GM13977 (cell line): ENCODE data around the gene LRRC7.
"Not testable (repeated sequence)": the region's sequence is repeated elsewhere in the genome, so short reads cannot be mapped to it uniquely, and the experiment has no call there.

Experiments
- DNase-seq: peaks from one replicate; pipeline ENCODE4 v3.0.0; 2012; ENCODE audit warnings: low spot score
- in situ Hi-C: fragments of 300-500 bp; cut with MboI; formaldehyde crosslinking; loops from one replicate; pipeline ENCODE4 v1.12.0; 2022; ENCODE audit warnings: low sequenced_read_pairs, low pct_unique_long_range_greater_than_20kb, mixed read lengths, inconsistent platforms; ENCODE audit not compliant: unreplicated experiment
- TF ChIP-seq, protein P1 (sequence below): IDR thresholded peaks from 2 replicates; pipeline ENCODE4 v1.5.1; 2012; ENCODE audit warnings: mild to moderate bottlenecking, control low read depth; ENCODE audit not compliant: insufficient read depth; ENCODE audit errors: extremely low read depth, missing control alignments

LRRC7 gene

DNA sequence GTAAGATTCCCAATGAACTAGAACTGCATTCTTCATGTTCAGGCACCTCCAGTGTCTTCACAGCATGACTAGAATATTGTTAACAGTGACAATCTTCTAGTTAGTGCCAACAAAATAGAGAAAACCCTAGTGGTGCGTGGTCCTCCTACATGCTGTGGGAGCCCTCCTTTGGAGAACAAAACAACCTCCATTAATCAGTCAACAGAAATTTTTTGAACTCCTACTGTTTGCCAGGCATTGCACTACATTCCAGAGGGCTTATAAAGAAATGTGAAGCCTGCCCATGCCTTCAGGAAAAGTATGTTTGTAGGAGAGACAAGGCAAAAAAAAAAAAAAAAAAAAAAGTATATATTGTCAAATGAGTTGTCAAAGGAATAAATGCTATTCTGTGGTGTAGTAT is 385.0 kb downstream of the LRRC7 start:
- DNase-seq: no peak
- TF ChIP-seq, protein P1, sequence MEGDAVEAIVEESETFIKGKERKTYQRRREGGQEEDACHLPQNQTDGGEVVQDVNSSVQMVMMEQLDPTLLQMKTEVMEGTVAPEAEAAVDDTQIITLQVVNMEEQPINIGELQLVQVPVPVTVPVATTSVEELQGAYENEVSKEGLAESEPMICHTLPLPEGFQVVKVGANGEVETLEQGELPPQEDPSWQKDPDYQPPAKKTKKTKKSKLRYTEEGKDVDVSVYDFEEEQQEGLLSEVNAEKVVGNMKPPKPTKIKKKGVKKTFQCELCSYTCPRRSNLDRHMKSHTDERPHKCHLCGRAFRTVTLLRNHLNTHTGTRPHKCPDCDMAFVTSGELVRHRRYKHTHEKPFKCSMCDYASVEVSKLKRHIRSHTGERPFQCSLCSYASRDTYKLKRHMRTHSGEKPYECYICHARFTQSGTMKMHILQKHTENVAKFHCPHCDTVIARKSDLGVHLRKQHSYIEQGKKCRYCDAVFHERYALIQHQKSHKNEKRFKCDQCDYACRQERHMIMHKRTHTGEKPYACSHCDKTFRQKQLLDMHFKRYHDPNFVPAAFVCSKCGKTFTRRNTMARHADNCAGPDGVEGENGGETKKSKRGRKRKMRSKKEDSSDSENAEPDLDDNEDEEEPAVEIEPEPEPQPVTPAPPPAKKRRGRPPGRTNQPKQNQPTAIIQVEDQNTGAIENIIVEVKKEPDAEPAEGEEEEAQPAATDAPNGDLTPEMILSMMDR: no peak
- in situ Hi-C loops: no loop called here

DNA sequence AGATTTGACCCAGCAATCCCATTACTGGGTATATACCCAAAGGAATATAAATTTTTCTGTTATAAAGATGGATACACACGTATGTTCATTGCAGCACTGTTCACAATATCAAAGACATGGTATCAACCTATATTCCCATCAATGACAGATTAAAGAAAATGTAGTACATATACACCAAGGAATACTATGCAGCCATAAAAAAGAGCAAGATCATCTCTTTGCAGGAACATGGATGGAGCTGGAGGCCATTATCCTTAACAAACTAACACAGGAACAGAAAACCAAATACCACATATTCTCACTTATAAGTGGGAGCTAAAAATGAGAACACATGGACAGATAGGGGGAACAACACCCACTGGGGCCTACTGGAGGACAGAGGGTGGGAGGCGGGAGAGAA is 394.7 kb downstream of the LRRC7 start:
- DNase-seq, in situ Hi-C loops: not testable (repeated sequence)

DNA sequence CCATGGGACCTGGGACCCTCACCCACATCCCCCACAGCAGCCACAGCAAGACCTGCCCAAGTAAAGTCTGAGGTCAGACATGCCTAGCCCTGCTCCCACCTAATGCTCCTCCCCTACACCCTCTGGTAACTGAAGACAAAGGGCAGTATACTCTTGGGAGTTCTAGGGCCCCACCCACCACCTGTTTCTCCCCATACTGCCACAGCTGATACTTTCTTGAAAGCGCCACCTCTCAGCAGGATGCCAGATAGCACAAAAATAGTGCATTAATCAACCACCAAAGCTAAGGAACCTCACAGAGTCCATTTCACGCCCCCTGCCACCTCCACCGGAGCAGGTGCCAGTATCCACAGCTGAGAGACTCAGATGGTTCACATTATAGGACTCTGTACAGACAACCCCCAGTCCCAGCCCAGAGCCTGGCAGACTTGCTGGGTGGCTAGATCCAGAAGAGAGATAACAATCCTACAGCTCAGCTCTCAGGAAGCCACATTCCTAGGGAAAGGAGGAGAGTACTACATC is 399.6 kb downstream of the LRRC7 start:
- DNase-seq: no peak
- TF ChIP-seq, protein P1: no peak
- in situ Hi-C loops: no loop called here

DNA sequence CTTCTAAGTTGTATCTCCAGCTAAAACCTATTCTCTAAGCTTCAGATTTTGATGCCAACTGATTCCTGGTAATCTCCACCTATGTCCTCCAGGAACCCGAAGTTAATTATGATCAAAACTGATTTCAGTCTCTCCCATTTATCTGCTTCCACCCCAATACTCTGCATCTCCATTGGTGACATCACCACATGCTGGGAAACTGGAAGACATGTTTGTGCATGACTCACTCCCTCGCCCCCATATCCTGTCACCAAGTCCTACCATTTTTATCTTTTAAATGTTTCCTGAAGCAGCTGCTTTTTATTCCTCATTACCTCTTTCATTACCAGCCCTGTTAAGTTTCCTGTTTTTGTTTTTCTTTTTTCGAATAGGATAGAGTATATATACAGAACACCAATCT is 409.2 kb downstream of the LRRC7 start:
- in situ Hi-C loops: no loop called here
- TF ChIP-seq, protein P1: no peak
- DNase-seq: no peak

DNA sequence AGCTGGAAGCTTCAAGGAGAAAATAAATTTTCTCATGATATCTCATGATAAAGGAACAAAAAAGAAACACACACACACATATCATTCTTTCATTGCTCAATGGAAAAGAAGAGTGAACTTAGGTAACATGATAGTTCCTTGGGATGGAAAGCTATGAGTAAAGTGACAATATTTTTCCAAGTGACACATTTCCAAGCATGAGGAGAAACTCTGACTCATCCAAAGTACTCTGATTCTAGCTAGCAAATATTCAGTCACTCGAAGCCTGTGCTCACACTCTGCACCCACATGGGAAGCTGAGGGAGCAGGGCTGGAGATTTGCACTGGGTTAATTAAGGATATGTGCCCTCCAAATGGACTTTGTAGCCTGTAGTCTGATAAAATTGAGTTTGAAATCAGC is 415.3 kb downstream of the LRRC7 start:
- TF ChIP-seq, protein P1: no peak
- no peak for DNase-seq
- in situ Hi-C loops: no loop called here

DNA sequence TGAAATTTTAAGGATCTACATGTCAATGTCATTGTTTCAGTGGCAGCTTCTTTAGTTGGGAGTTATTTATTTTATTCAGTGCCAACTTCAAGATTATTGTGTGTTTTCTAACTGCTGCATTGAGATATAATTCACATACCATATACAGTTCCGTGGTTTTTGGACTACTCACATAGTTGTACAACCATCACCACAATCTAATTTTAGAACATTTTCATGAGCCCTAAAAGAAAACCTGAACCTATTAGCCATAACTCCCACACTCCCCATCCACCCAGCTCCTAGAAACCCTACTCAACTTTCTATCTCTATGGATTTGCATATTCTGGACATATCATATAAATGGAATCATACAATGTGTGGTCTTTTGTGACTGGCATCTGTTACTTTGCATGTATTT is 417.7 kb downstream of the LRRC7 start:
- DNase-seq: no peak
- TF ChIP-seq, protein P1: no peak
- in situ Hi-C loops: no loop called here

DNA sequence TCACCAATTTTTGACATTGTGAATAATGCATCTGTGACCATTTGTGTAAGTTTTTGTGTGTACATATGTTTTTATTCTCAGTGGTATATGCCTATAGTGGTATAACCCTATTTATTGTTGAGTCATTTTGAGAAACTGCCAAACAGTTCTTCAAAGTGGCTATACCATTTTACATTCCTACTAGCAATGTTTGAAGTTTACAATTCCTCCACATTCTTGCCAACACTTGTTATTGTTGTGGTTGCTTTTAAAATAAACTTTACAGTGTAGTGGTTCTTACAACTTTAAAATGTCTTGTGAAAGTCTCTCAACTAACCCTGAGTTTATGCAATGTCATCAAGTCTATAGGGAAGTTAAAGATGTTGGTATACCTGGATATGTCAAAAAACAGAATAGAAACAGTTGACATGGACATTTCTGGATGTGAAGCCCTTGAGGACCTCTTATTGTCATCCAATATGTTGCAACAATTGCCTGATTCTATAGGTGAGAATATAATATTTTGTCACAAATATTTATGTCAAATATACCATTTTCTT is 418.2 kb downstream of the LRRC7 start:
- no peak for DNase-seq
- TF ChIP-seq, protein P1: no peak
- in situ Hi-C loops: no loop called here
